ENCODE results near the gene ZBED5.

DNA sequence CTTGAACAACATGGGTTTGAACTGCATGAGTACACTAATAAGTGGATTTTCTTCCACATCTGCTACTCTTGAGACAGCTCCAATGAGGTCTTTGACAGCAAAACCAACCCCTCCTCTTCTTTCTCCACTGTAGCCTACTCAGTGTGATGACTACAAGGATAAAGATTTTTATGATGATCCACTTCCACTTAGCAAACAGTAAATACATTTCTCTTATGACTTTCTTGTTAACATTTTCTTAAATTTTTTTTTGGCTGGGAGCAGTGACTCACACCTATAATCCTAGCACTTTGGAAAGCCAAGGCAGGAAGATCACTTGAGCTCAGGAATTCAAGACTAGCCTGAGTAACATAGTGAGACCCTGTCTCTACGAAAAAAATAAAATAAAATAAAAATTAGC is 39.3 kb downstream of the ZBED5 start:
- TF ChIP-seq POLR2AphosphoS5 (IDR thresholded peaks at IDR 0.05; ENCODE audit: low read depth), result no peak
- TF ChIP-seq, protein P1, sequence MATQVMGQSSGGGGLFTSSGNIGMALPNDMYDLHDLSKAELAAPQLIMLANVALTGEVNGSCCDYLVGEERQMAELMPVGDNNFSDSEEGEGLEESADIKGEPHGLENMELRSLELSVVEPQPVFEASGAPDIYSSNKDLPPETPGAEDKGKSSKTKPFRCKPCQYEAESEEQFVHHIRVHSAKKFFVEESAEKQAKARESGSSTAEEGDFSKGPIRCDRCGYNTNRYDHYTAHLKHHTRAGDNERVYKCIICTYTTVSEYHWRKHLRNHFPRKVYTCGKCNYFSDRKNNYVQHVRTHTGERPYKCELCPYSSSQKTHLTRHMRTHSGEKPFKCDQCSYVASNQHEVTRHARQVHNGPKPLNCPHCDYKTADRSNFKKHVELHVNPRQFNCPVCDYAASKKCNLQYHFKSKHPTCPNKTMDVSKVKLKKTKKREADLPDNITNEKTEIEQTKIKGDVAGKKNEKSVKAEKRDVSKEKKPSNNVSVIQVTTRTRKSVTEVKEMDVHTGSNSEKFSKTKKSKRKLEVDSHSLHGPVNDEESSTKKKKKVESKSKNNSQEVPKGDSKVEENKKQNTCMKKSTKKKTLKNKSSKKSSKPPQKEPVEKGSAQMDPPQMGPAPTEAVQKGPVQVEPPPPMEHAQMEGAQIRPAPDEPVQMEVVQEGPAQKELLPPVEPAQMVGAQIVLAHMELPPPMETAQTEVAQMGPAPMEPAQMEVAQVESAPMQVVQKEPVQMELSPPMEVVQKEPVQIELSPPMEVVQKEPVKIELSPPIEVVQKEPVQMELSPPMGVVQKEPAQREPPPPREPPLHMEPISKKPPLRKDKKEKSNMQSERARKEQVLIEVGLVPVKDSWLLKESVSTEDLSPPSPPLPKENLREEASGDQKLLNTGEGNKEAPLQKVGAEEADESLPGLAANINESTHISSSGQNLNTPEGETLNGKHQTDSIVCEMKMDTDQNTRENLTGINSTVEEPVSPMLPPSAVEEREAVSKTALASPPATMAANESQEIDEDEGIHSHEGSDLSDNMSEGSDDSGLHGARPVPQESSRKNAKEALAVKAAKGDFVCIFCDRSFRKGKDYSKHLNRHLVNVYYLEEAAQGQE (IDR thresholded peaks at IDR 0.05; ENCODE audit: insufficient replicate concordance, low read depth), result no peak
- TF ChIP-seq, protein P2, sequence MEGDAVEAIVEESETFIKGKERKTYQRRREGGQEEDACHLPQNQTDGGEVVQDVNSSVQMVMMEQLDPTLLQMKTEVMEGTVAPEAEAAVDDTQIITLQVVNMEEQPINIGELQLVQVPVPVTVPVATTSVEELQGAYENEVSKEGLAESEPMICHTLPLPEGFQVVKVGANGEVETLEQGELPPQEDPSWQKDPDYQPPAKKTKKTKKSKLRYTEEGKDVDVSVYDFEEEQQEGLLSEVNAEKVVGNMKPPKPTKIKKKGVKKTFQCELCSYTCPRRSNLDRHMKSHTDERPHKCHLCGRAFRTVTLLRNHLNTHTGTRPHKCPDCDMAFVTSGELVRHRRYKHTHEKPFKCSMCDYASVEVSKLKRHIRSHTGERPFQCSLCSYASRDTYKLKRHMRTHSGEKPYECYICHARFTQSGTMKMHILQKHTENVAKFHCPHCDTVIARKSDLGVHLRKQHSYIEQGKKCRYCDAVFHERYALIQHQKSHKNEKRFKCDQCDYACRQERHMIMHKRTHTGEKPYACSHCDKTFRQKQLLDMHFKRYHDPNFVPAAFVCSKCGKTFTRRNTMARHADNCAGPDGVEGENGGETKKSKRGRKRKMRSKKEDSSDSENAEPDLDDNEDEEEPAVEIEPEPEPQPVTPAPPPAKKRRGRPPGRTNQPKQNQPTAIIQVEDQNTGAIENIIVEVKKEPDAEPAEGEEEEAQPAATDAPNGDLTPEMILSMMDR (IDR thresholded peaks at IDR 0.05; ENCODE audit: insufficient read depth, low read length), result no peak
